Fibroblast of villous mesenchyme (primary cell): ENCODE data around the gene TFCP2L1. TPM values are rescaled to one million over a fixed set of nuclear protein-coding genes. Genes with fewer than 3 reads are reported as not detected.

Source experiments
- DNase-seq: peaks from one replicate; pipeline ENCODE4 v3.0.0-alpha.2; 2010; ENCODE audit warnings: low read depth
- H3K4me3 ChIP-seq: 2 replicates; pipeline ENCODE4 v1.5.1; 2011; ENCODE audit warnings: low read depth, mild to moderate bottlenecking, low read length
- total RNA-seq: library from RNA; depleted of rRNA; stranded (reverse); fragments of >200 nt; gene quantifications from 2 replicates; pipeline ENCODE4 v1.2.3, GENCODE V29; 2012
- TF ChIP-seq, protein P1 (sequence below): IDR thresholded peaks from 2 replicates; pipeline ENCODE4 v1.5.1; 2012; ENCODE audit warnings: low read depth, mild to moderate bottlenecking, low read length; ENCODE audit not compliant: insufficient read depth

Gene TFCP2L1
- total RNA-seq, 1 donor = not detected

GRCh38 chr2:121205321-121205942 is 79.6 kb downstream of the TFCP2L1 start:
- DNase-seq = no peak
- no peak overlapping the region for H3K4me3 ChIP-seq
- TF ChIP-seq, protein P1, sequence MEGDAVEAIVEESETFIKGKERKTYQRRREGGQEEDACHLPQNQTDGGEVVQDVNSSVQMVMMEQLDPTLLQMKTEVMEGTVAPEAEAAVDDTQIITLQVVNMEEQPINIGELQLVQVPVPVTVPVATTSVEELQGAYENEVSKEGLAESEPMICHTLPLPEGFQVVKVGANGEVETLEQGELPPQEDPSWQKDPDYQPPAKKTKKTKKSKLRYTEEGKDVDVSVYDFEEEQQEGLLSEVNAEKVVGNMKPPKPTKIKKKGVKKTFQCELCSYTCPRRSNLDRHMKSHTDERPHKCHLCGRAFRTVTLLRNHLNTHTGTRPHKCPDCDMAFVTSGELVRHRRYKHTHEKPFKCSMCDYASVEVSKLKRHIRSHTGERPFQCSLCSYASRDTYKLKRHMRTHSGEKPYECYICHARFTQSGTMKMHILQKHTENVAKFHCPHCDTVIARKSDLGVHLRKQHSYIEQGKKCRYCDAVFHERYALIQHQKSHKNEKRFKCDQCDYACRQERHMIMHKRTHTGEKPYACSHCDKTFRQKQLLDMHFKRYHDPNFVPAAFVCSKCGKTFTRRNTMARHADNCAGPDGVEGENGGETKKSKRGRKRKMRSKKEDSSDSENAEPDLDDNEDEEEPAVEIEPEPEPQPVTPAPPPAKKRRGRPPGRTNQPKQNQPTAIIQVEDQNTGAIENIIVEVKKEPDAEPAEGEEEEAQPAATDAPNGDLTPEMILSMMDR = no peak

GRCh38 chr2:121203591-121204249 is 81.3 kb downstream of the TFCP2L1 start:
- no peak for DNase-seq
- TF ChIP-seq, protein P1 = no peak
- no peak overlapping the region for H3K4me3 ChIP-seq

DNA sequence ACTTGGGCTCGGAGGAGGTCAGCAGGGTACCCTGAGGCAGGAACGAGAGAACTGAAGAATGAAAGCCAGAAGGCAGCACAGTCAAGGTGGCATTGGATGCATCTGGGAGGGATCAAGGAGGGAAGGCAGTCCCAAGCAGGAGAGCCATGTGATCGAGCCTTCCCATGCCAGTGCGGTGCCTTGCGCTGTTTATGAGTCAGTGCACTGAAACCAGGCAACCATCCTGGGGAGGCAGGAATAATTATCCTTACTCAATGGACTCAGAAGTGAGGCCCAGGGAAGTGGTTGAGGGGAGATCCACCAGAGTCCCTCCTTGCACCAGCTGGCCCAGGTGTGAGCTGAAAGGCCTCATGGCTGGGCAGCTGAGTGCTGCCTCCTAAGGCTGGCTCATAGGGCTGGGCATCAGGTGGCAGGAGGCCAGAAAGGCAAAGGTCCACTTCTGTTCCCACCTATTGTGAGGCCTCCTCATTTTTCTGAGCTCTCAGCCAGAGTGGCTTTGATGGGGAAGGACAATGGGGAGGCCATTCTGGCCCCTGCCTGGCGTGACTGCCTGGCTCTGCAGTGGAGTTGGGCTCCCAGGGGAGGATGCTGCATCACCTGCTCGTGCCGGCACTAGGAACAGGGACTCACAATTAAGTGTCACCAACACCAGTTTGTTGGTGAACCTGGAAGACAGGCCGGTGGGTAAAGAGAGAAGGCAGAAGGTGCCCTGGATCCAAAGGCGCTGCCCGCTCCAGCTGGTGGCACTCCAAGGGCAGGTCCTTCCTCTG is 82.3 kb downstream of the TFCP2L1 start:
- no peak overlapping the region for H3K4me3 ChIP-seq
- TF ChIP-seq, protein P1 = no peak
- no peak for DNase-seq

GRCh38 chr2:121201796-121202195 is 83.2 kb downstream of the TFCP2L1 start:
- no peak for DNase-seq
- no peak overlapping the region for H3K4me3 ChIP-seq
- TF ChIP-seq, protein P1 = no peak

- no peak overlapping the region for H3K4me3 ChIP-seq
- TF ChIP-seq, protein P1 = no peak
- no peak for DNase-seq
Observed at GRCh38 chr2:121200419-121201315, 84.3 kb downstream of the TFCP2L1 start.

DNA sequence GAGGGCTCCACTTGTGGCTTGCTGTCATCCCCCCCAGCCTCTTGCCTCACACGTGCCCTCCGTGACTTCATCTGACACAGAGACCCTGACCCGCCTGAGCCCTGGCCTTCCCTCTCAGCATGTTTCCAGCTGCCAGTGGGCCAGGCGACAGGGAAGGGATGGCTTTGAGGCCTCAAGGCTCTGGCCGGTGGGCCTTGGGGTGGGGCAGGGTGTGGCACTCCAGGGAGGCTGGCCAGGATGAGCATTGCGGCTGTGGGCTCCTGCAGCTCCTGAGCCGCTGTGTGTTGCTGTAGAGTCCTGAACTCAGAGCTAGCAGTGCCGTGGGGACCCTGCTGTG is 85.0 kb downstream of the TFCP2L1 start:
- DNase-seq = no peak
- TF ChIP-seq, protein P1 = no peak
- H3K4me3 ChIP-seq = no peak overlapping the region
